Measurements from ENCODE around the gene PSMD3.

The PSMD3 gene

DNA sequence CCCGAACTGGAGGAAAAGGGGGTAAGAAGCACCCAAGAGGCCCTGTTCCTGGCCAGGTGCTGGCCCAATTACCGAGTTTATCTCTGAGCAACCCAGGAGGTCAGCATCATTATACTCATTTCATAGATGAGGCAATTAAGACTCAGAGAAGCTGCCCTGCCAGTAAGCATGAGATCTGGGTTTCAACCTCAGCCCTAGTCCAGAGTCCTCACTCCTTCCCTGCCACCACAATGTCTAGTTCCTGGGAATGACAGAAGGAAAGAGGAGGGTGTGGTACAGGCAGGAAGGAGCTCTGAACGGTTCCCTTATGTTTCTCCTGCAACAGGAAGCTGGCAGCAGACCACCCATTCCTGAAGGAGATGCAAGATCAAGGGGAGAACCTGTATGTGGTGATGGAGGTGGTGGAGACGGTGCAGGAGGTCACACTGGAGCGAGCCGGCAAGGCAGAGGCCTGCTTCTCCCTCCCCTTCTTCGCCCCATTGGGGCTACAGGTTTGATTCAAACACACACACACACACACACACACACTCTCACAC lies 10.4 kb upstream of the PSMD3 start:
- Mint-ChIP-seq H3K4me1 (ENCODE audit: low read depth) (peaks cover 82% of the 10 kb centered on the region), H3K9me3 (no peaks in the 10 kb centered on the region)

DNA sequence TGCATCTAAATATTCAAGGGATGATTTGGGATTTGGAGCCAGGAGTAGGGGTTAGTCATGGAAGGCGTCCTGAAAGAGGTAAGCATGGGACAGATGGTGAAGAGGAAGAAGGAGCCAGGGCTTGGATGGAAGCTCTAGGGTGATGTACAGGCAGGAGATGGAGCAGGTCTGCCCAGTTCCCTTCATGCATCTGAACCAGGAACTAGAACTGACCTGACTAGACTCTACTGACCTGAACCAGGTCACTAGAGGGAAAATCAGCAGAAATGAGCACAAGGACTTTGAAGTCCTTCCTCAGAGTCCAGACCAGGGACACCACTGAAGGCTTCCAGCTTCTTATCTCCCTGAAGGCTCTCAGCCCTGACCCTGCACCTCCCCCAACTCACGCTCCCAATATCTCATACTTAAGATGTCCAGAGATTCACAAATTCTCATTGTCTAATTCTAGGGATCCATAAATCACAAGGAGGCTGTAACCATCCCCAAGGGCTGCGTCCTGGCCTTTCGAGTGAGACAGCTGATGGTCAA lies 9.5 kb upstream of the PSMD3 start:
- intact Hi-C loops (cut with micrococcal nuclease): no loop called here
- Mint-ChIP-seq H3K27ac (peak overlapping the region; percentile 91), H3K9me3 (no peaks in the 10 kb centered on the region), H3K4me3 (no peak overlapping the region), H3K27me3 (peaks cover 13% of the 10 kb centered on the region), H3K4me1 (ENCODE audit: low read depth) (peaks cover 76% of the 10 kb centered on the region), H3K36me3 (ENCODE audit: low read depth) (no peaks in the 10 kb centered on the region)

More for the DNA sequence above, 10.4 kb upstream of the PSMD3 start:
- peaks cover 10% of the 10 kb centered on the region for H3K27me3 Mint-ChIP-seq
- intact Hi-C loops (cut with micrococcal nuclease): no loop called here
- H3K4me3 Mint-ChIP-seq: no peak overlapping the region
- H3K27ac Mint-ChIP-seq: peak overlapping the region; percentile 91
- H3K36me3 Mint-ChIP-seq (ENCODE audit: low read depth): no peaks in the 10 kb centered on the region

DNA sequence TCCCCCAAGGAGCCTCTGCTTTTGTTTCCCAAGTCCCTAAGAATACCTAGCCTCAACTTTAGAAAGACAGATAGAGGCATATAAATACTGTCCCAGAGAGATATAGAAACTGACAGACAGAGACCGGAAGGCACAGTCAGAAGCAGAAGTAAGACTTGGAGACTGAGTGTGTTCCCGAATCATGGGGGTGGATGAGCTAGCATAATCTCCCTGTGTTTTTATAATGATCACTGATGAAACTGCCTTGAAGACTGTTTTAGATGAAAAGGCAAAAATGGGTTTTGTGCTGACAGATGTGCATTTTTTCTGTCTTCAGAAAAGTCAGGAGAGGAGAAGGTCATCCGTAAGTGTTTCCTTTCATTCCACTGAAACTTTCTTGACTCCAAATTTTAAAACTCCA lies 8.3 kb upstream of the PSMD3 start:
- H3K9me3 Mint-ChIP-seq: no peaks in the 10 kb centered on the region
- intact Hi-C loops (cut with micrococcal nuclease): loop anchor here (1.0 kb wide), 1 partner anchor 8 kb away; the partner anchor contains the start of gene PSMD3
- H3K4me3 Mint-ChIP-seq: peak overlapping the region; percentile 44
- H3K4me1 Mint-ChIP-seq (ENCODE audit: low read depth): peaks cover 65% of the 10 kb centered on the region
- no peaks in the 10 kb centered on the region for H3K36me3 Mint-ChIP-seq (ENCODE audit: low read depth)
- peak overlapping the region; percentile 91 for H3K27ac Mint-ChIP-seq
- peaks cover 14% of the 10 kb centered on the region for H3K27me3 Mint-ChIP-seq

DNA sequence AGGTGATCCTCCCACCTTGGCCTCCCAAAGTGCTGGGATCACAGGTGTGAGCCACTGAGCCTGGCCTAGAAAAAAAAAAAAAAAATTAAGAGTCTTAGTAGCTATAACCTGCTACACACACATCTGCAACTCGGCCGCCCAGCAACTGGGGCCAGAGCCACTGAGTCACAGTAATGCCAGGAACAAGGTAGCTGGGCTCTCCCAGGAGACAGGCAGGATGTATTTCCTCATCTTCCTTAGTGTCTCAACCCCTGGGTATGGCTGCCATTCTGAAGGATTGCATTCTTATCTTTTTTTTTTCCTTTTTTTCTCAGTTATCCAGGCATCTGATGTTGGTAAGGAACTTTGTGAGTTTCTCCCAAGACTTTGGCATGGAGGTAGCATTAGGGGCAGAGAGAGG lies 7.1 kb upstream of the PSMD3 start:
- Mint-ChIP-seq H3K27ac (peak overlapping the region; percentile 91), H3K27me3 (peaks cover 14% of the 10 kb centered on the region), H3K4me1 (ENCODE audit: low read depth) (peaks cover 59% of the 10 kb centered on the region), H3K9me3 (no peaks in the 10 kb centered on the region), H3K4me3 (no peak overlapping the region), H3K36me3 (ENCODE audit: low read depth) (no peaks in the 10 kb centered on the region)
- intact Hi-C loops (cut with micrococcal nuclease): no loop called here

DNA sequence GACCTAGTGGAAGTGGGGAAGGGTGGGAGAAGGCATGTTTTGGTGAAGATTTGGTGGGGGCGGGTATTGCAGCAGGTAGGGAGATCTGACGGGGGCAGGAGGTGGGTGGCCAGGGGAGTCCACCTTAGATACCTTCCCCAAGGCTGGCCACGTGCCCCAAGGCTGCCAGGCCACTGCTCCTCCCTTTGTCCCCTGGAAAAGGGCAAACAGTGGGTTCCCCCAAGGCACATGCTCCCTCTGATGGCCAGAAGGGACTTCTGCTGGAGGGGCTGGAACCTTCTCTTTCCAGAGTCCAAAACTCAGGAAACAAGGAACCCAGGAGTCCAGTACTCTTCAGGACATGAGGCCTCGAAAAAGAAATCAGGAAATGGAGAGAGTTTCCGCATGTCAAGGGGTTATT lies 6.2 kb upstream of the PSMD3 start:
- Mint-ChIP-seq H3K27me3 (peaks cover 14% of the 10 kb centered on the region), H3K4me3 (no peak overlapping the region), H3K4me1 (ENCODE audit: low read depth) (peaks cover 57% of the 10 kb centered on the region), H3K27ac (peak overlapping the region; percentile 91), H3K36me3 (ENCODE audit: low read depth) (no peaks in the 10 kb centered on the region), H3K9me3 (no peaks in the 10 kb centered on the region)
- intact Hi-C loops (cut with micrococcal nuclease): no loop called here

DNA sequence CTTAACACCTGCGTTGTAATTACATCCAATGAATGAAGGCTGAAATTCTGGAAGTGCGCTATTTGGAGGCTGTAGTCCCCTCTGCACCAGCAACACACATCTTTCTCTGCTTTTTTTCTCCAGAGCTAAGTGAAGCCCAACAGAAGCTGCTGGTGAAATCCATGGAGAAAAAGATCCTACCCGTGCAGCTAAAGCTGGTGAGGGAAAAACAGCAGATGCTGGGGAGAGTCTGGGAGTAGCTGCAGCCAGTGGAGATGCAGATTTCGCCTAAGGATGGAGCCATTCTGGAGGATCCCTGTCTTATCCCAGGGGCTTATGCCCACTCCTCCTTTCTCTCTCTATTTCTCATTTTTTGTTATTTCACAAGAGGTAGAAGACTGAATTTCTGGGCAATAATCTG lies 4.8 kb upstream of the PSMD3 start:
- H3K36me3 Mint-ChIP-seq (ENCODE audit: low read depth): peaks cover 8% of the 10 kb centered on the region
- peaks cover 10% of the 10 kb centered on the region for H3K27me3 Mint-ChIP-seq
- intact Hi-C loops (cut with micrococcal nuclease): no loop called here
- no peak overlapping the region for H3K4me3 Mint-ChIP-seq
- no peaks in the 10 kb centered on the region for H3K9me3 Mint-ChIP-seq
- peaks cover 52% of the 10 kb centered on the region for H3K4me1 Mint-ChIP-seq (ENCODE audit: low read depth)
- H3K27ac Mint-ChIP-seq: no peak overlapping the region

DNA sequence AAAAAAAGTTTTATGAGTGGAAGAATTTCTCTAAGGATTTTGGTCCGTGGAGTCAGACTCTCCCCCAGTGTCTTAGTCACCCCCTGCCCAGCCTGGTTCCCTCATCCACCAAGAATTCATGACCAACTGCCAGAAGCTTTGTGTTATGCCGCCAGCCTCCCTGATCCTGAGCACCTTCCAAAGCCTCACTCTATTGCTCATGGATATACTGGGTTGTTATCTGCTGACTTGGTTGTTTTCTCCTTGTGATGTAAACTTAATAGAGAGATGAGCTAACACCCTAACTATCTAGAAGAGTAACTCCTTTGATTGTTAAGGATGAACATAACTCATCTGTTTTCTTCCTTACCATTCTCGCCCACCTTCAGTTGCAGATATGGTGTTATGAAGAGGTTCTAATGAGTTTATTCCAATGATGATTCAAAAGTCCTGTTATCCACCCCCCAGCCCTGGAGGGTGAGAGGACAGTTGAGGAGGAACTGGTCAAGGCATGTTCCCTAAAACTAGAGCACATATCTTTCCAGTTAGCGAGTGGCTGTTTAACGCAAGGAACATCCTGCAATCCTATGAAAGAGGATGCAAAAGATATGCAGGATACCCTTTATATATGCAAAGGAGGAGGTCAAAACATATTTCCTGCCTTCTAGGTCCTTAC lies 1.5 kb upstream of the PSMD3 start:
- intact Hi-C loops (cut with micrococcal nuclease): no loop called here
- Mint-ChIP-seq H3K4me1 (ENCODE audit: low read depth) (peaks cover 36% of the 10 kb centered on the region), H3K4me3 (peak overlapping the region; percentile 14), H3K27ac (peak overlapping the region; percentile 99), H3K36me3 (ENCODE audit: low read depth) (peaks cover 28% of the 10 kb centered on the region), H3K27me3 (peaks cover 7% of the 10 kb centered on the region), H3K9me3 (no peaks in the 10 kb centered on the region)

DNA sequence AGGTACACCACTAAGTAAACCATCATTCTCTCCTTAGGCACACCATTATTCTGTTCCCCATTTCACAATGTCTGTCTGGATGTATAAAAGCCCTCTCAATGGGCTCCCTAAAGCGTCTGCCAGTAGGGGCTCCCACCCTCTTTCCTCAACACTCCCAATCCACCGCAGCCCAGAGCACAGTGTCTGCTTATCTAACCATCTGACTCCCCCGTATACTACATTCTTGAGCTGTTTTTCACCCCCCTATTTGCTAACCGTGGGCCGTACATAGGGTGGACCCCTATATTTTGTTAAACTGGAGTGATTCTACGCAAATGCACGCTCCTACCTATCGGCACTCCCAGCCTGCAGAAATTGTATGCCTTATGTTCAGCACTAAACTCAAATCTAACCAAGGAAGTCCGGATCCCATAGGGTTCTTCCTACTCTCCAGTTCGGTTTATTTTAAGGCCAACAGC lies 685 bp upstream of the PSMD3 start:
- Mint-ChIP-seq H3K27me3 (peaks cover 4% of the 10 kb centered on the region), H3K27ac (peak overlapping the region; percentile 99), H3K9me3 (no peaks in the 10 kb centered on the region), H3K4me3 (peak overlapping the region; percentile 90), H3K4me1 (ENCODE audit: low read depth) (peaks cover 31% of the 10 kb centered on the region), H3K36me3 (ENCODE audit: low read depth) (peaks cover 36% of the 10 kb centered on the region)
- intact Hi-C loops (cut with micrococcal nuclease): loop anchor here (1.0 kb wide), 4 partner anchors 8 to 53 kb away; partner anchors contain the start of genes LRRC3C and ORMDL3

DNA sequence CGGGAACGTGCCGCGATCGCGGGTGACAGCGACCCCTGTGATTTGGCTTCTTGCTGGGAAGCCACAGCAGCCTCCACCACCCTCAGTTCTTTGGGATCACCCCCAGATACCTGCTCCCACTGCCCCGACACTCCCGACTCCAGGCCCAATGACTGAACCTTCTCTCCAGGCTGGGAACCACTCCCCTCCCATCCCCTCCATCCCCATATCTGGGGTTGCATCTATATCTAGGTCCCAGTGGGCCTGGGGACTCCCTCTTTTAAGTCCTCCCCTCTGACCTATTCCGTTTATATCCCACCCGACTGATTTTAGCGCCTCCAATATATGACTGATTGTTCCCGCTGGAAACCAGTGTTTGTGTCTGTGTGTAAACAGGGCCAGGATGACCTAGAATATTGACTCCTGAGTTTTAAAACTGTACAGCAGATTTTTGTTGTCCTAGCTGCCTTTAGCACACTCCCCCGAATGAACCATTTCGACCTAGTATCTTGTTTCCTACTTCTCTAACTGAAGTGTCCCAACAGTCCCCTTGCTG lies 667 bp downstream of the PSMD3 start:
- Mint-ChIP-seq H3K4me1 (ENCODE audit: low read depth) (peaks cover 27% of the 10 kb centered on the region), H3K27me3 (peaks cover 2% of the 10 kb centered on the region), H3K9me3 (no peaks in the 10 kb centered on the region), H3K4me3 (peak overlapping the region; percentile 90), H3K36me3 (ENCODE audit: low read depth) (peaks cover 49% of the 10 kb centered on the region), H3K27ac (peak overlapping the region; percentile 99)
- intact Hi-C loops (cut with micrococcal nuclease): no loop called here

DNA sequence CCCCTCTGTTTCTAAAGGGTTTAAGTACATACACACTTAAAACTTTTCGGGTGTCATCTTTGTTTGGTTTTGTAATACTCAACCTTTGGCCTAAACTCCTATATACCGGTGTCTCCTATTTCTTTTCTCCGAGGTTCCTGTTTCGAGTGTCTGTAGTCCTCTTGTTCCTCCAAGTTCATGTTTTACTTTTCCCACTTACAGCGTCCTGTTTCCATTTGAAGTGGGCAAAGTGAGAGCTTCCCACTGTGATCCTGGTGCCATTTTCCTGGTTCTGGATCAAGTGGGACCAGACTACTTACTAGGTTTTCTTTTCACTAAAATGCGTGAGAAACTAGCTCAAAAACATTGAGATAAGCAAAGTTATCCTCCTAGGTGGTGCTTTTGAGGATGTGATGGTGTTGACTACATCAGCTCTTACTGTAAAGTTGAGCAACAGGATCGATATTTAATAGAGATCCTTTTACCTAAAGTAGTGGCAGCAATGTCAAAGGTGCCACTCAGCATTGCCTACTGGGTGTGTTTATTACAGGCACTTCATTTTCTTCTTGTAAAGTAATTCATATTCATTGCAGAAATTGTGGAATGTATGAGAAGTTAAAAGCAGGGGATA lies 1.3 kb downstream of the PSMD3 start:
- peaks cover 55% of the 10 kb centered on the region for H3K36me3 Mint-ChIP-seq (ENCODE audit: low read depth)
- H3K9me3 Mint-ChIP-seq: no peaks in the 10 kb centered on the region
- peak overlapping the region; percentile 90 for H3K4me3 Mint-ChIP-seq
- intact Hi-C loops (cut with micrococcal nuclease): no loop called here
- H3K27me3 Mint-ChIP-seq: peaks cover 2% of the 10 kb centered on the region
- peaks cover 27% of the 10 kb centered on the region for H3K4me1 Mint-ChIP-seq (ENCODE audit: low read depth)
- H3K27ac Mint-ChIP-seq: peak overlapping the region; percentile 99

DNA sequence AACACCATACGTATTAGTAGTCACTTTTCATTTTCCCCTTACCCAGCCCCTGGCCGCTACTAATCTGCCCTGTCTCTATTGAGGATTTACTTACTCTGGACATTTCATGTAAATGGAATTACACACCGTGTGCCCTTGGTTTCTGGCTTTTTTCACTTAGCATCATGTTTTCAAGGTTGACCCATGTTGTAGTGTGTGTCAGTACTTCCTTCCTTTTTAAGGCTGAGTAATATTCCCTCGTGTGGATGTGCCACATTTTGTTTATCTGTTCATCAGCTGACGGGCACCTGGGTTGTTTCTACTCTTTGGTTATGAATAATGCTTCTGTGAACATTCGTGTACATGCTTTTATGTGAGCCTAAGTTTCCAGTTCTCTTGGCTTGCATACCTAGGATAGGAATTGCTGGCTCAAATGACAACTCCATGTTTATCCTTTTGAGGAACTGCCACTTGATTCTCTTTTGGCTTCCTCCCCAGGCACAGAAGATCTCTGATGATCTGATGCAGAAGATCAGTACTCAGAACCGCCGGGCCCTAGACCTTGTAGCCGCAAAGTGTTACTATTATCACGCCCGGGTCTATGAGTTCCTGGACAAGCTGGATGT lies 7.7 kb downstream of the PSMD3 start:
- no peak overlapping the region for H3K4me3 Mint-ChIP-seq
- no peaks in the 10 kb centered on the region for H3K27me3 Mint-ChIP-seq
- H3K4me1 Mint-ChIP-seq (ENCODE audit: low read depth): no peaks in the 10 kb centered on the region
- H3K9me3 Mint-ChIP-seq: no peaks in the 10 kb centered on the region
- intact Hi-C loops (cut with micrococcal nuclease): no loop called here
- peaks cover 100% of the 10 kb centered on the region for H3K36me3 Mint-ChIP-seq (ENCODE audit: low read depth)
- no peak overlapping the region for H3K27ac Mint-ChIP-seq

DNA sequence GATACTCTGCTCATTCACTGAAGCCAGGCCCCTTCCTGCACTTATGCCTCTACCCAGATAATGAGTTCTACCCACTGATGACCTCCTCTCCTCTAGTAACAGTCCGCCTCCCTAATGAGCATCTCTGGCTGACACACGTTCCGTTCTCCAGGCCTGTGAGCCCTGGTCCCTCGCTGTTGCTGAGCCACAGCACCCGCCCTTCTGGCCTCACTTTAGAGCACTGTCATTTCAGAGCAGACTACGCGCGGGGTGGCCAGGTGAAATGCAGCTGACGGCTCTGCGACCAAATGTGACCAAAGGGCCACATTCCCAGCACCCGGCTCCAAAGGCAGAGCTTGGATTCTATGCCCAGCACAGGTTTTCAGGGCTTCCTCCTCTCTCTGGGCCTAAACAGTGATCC lies 13.8 kb downstream of the PSMD3 start:
- Mint-ChIP-seq H3K4me3 (no peak overlapping the region), H3K27ac (no peak overlapping the region), H3K9me3 (no peaks in the 10 kb centered on the region), H3K36me3 (ENCODE audit: low read depth) (peaks cover 95% of the 10 kb centered on the region), H3K27me3 (no peaks in the 10 kb centered on the region), H3K4me1 (ENCODE audit: low read depth) (peaks cover 15% of the 10 kb centered on the region)
- intact Hi-C loops (cut with micrococcal nuclease): no loop called here

DNA sequence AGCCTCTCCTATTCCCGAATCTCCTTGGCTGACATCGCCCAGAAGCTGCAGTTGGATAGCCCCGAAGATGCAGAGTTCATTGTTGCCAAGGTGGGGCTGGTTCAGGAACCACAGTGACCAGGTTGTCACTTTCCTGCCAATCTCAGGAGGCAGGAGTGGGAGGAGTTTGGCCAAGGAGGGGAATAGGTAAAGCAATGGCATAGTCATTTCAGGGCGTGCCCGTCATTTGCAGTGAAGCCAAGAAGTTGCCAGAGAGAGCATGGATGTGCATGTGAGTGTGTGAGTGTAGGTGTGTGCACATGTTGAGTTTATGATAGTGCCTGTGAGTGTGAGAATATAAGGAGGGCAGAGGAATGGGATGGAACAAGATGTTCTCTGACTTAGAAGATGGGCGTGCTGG lies 14.8 kb downstream of the PSMD3 start:
- peaks cover 85% of the 10 kb centered on the region for H3K36me3 Mint-ChIP-seq (ENCODE audit: low read depth)

DNA sequence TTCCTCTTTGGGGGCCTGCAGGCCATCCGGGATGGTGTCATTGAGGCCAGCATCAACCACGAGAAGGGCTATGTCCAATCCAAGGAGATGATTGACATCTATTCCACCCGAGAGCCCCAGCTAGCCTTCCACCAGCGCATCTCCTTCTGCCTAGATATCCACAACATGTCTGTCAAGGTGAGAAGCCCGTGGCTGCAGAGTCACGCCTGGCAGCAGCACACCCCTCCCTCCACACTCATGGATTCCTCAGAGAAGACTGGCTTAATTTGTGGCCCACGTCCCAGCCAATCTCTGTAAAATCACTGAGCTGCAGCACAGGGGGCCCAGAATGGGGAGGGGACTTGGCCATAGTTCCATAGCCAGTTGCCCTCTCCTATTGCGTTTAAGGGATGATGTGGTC lies 15.6 kb downstream of the PSMD3 start:
- Mint-ChIP-seq H3K27me3 (no peaks in the 10 kb centered on the region), H3K27ac (no peak overlapping the region), H3K9me3 (no peaks in the 10 kb centered on the region), H3K36me3 (ENCODE audit: low read depth) (peaks cover 77% of the 10 kb centered on the region), H3K4me3 (no peak overlapping the region), H3K4me1 (ENCODE audit: low read depth) (peaks cover 15% of the 10 kb centered on the region)
- intact Hi-C loops (cut with micrococcal nuclease): no loop called here

More for the DNA sequence above, 14.8 kb downstream of the PSMD3 start:
- no peaks in the 10 kb centered on the region for H3K27me3 Mint-ChIP-seq
- H3K4me3 Mint-ChIP-seq: no peak overlapping the region
- H3K9me3 Mint-ChIP-seq: no peaks in the 10 kb centered on the region
- intact Hi-C loops (cut with micrococcal nuclease): no loop called here
- no peak overlapping the region for H3K27ac Mint-ChIP-seq
- H3K4me1 Mint-ChIP-seq (ENCODE audit: low read depth): peaks cover 15% of the 10 kb centered on the region

All from dendritic cell treated with granulocyte-macrophage colony-stimulating factor and Interleukin-4, amounts not matched to agents 40 ng/mL and 50 ng/mL, for 4 days (primary cell).